ENCODE results near the gene GABRR2.

- TF ChIP-seq ZNF473 (tag by site-specific recombination; IDR thresholded peaks at IDR 0.05) (no peak), CTCF (tag by site-specific recombination; IDR thresholded peaks at IDR 0.05) (no peak)
Measured at GRCh38 chr6:89313006-89313405, 2.1 kb downstream of the GABRR2 start.
